HCT116 (cell line): Measurements from ENCODE around the gene SLC44A3. TPM values are rescaled to one million over a fixed set of nuclear protein-coding genes. Genes with fewer than 3 reads are reported as not detected.

Experiments used
- ATAC-seq: fragments of 200-7000 bp; cut with Tn5 transposase; 2 replicates; pipeline ENCODE4 v1.9.1; 2020; ENCODE audit warnings: mild to moderate bottlenecking, moderate library complexity
- BruUV-seq: library from RNA; stranded (reverse); fragments of 400-500 nt; replicated peaks from 2 replicates; lab custom pipeline; 2021; lab: Mats Ljungman, UMichigan
- CTCF ChIA-PET: fragments of 300-600 bp; sonication (Branson Sonifier 250); formaldehyde crosslinking; loops from one replicate; lab custom pipeline; 2021; ENCODE audit warnings: antibody characterized with exemption; lab: Charles Lee
- POLR2A ChIA-PET: fragments of 300-600, 350-600 bp; sonication (Branson Sonifier 250); formaldehyde crosslinking; loops from one replicate; lab custom pipeline; 2021; ENCODE audit warnings: antibody characterized with exemption; lab: Charles Lee
- RAD21 ChIA-PET, 2 experiments: fragments of 300-600 bp; sonication (Branson Sonifier 250); formaldehyde crosslinking; loops; one replicate each; lab custom pipeline; 2023; ENCODE audit warnings: low total read pairs in 2 of 2; ENCODE audit not compliant: uncharacterized antibody in 2 of 2, unreplicated experiment in 2 of 2, low non-redundant PET in 1 of 2; lab: Charles Lee
- DNase-seq: peaks from one replicate; pipeline ENCODE4 v3.0.0-alpha.2; 2010; ENCODE audit warnings: low read depth, low spot score
- H2AFZ ChIP-seq: fragments of 200-600 bp; shearing (Covaris generic), sonication (generic); 2 replicates; pipeline ENCODE4 v1.6.1; 2017; ENCODE audit warnings: low read depth, mixed run types, mixed read lengths, antibody characterized with exemption, low read length; ENCODE audit not compliant: poor library complexity, severe bottlenecking
- H3K27ac ChIP-seq: 2 replicates; pipeline ENCODE4 v1.5.1; 2012; ENCODE audit warnings: low read depth, low read length
- H3K27me3 ChIP-seq: fragments of 200-600 bp; sonication (generic); 2 replicates; pipeline ENCODE4 v1.6.1; 2016; ENCODE audit warnings: mixed run types, low read length, mixed read lengths; ENCODE audit not compliant: insufficient read depth
- H3K36me3 ChIP-seq, 2 experiments: fragments of 200-500 bp in 1 of 2; fragments of 200-600 bp in 1 of 2; sonication (Bioruptor generic) in 1 of 2; sonication (generic) in 1 of 2; 2 replicates each; pipeline versions ENCODE4 v1.5.1 to v1.6.1; 2014 to 2016; ENCODE audit warnings: low read length in 2 of 2, inconsistent platforms in 1 of 2, mixed read lengths in 1 of 2, mixed run types in 1 of 2; ENCODE audit not compliant: insufficient read depth in 2 of 2, control insufficient read depth in 1 of 2
- H3K4me1 ChIP-seq, 2 experiments: fragments of 200-600 bp in 1 of 2; sonication (generic) in 1 of 2; 2 replicates each; pipeline versions ENCODE4 v1.5.1 to v1.6.1; 2012 to 2017; ENCODE audit warnings: low read length in 2 of 2, inconsistent platforms in 1 of 2, mild to moderate bottlenecking in 1 of 2, mixed read lengths in 1 of 2, mixed run types in 1 of 2, moderate library complexity in 1 of 2; ENCODE audit not compliant: insufficient read depth in 2 of 2, control insufficient read depth in 1 of 2
- H3K4me2 ChIP-seq: fragments of 200-600 bp; sonication (generic); 2 replicates; pipeline ENCODE4 v1.6.1; 2017; ENCODE audit warnings: mixed run types, low read length, mixed read lengths
- H3K4me3 ChIP-seq, 2 experiments: fragments of 200-600 bp in 1 of 2; sonication (generic) in 1 of 2; replicated peaks in 1 of 2; 2 replicates each; pipeline ENCODE4 v1.5.1; 2011 to 2016; ENCODE audit warnings: low read length in 2 of 2, control low read depth in 1 of 2, low read depth in 1 of 2, mild to moderate bottlenecking in 1 of 2, mixed read lengths in 1 of 2, mixed run types in 1 of 2
- H3K79me2 ChIP-seq: fragments of 200-600 bp; sonication (generic); 2 replicates; pipeline ENCODE4 v1.6.1; 2017; ENCODE audit warnings: mild to moderate bottlenecking, mixed run types, low read length, moderate library complexity, mixed read lengths; ENCODE audit not compliant: insufficient read depth
- H3K9ac ChIP-seq: fragments of 200-600 bp; sonication (generic); 2 replicates; pipeline ENCODE4 v1.6.1; 2016; ENCODE audit warnings: low read length, mixed read lengths
- H3K9me2 ChIP-seq: fragments of 200-600 bp; sonication (generic), shearing (Covaris generic); 2 replicates; pipeline ENCODE4 v1.6.1; 2017; ENCODE audit warnings: mixed run types, mild to moderate bottlenecking, moderate library complexity; ENCODE audit not compliant: insufficient read depth
- H3K9me3 ChIP-seq, 2 experiments: fragments of 200-500 bp in 1 of 2; fragments of 200-600 bp in 1 of 2; sonication (Bioruptor generic) in 1 of 2; sonication (generic) in 1 of 2; 2 replicates each; pipeline ENCODE4 v1.6.1; 2014 to 2017; ENCODE audit warnings: low read length in 2 of 2, mixed read lengths in 2 of 2, inconsistent platforms in 1 of 2, low read depth in 1 of 2, mild to moderate bottlenecking in 1 of 2, mixed run types in 1 of 2, moderate library complexity in 1 of 2; ENCODE audit not compliant: control insufficient read depth in 1 of 2, insufficient read depth in 1 of 2
- H4K20me1 ChIP-seq: fragments of 200-600 bp; sonication (generic), shearing (Covaris generic); 2 replicates; pipeline ENCODE4 v1.6.1; 2017; ENCODE audit warnings: mixed run types, mild to moderate bottlenecking, moderate library complexity; ENCODE audit not compliant: insufficient read depth
- ELF1 ChIP-seq: IDR thresholded peaks from 2 replicates; pipeline ENCODE4 v1.6.1; 2012; ENCODE audit warnings: low read depth, borderline replicate concordance
- JUND ChIP-seq: IDR thresholded peaks from 2 replicates; pipeline ENCODE4 v1.6.1; 2012
- SP1 ChIP-seq: IDR thresholded peaks from 2 replicates; pipeline ENCODE4 v1.6.1; 2012; ENCODE audit warnings: low read depth
- intact Hi-C: fragments of 100-400 bp; cut with micrococcal nuclease; formaldehyde crosslinking; loops from 2 replicates; pipeline ENCODE4 v1.10.0; 2022
- total RNA-seq: library from RNA; stranded (reverse); gene quantifications from one replicate; pipeline ENCODE4 v1.2.1, GENCODE V29; 2021; ENCODE audit not compliant: unreplicated experiment
- TF ChIP-seq, protein P1 (sequence below): IDR thresholded peaks from 2 replicates; pipeline ENCODE4 v1.6.1; 2012

The SLC44A3 gene
- total RNA-seq, 1 experiment from 2014 or later, result 9.6 TPM

DNA sequence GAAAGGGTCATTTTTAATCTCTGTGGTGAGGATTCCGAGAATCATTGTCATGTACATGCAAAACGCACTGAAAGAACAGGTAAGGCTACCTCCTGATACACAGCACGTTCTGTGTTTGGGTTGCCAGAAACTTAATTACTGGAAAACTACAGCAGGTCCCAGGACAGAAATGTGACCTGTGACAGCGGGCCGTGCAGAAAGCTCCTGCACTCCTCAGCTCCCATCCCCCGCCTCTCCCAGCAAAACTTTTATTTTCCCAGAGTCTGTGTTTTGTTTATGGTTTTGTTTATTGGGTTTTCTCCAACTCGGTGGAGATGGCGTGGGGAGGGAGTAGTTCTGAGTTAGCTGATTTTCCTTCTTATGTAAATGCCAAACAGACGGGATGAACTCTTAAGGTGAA, 44.7 kb downstream of the SLC44A3 start:
- DNase-seq, result no peak
- no peaks in the 10 kb centered on the region for H3K27me3 ChIP-seq
- POLR2A ChIA-PET, result interaction anchor here (3.0 kb wide), 1 partner anchor 10 kb away, joined by 9 read pairs; no protein-coding TSS in a partner anchor
- BruUV-seq, result no TSS peak
- peak overlapping the region; percentile 78 for H3K4me2 ChIP-seq
- intact Hi-C loops, result no loop called here
- H3K9me2 ChIP-seq, result no peaks in the 10 kb centered on the region
- no peak for ATAC-seq
- no peak for TF ChIP-seq ELF1
- TF ChIP-seq SP1, result peak; percentile 40
- no peak for TF ChIP-seq JUND
- RAD21 ChIA-PET, result no interaction called here
- H3K36me3 ChIP-seq, result no peaks in the 10 kb centered on the region
- no peaks in the 10 kb centered on the region for H3K79me2 ChIP-seq
- peak overlapping the region; percentile 32 for H3K9ac ChIP-seq
- no peaks in the 10 kb centered on the region for H4K20me1 ChIP-seq
- H3K4me1 ChIP-seq, result peaks cover 46 to 62% of the 10 kb centered on the region in 2 experiments
- H3K27ac ChIP-seq, result peak overlapping the region; percentile 79
- CTCF ChIA-PET, result interaction anchor here (1.5 to 2.3 kb wide), 4 partner anchors 8 to 179 kb away, joined by 3 to 24 read pairs (median 10); no protein-coding TSS in a partner anchor
- peak overlapping the region in 1 of 2 experiments; percentile 46; a peak in 2 of 4 replicates for H3K4me3 ChIP-seq
- H3K9me3 ChIP-seq, result no peaks in the 10 kb centered on the region
- peak overlapping the region; percentile 10 for H2AFZ ChIP-seq

DNA sequence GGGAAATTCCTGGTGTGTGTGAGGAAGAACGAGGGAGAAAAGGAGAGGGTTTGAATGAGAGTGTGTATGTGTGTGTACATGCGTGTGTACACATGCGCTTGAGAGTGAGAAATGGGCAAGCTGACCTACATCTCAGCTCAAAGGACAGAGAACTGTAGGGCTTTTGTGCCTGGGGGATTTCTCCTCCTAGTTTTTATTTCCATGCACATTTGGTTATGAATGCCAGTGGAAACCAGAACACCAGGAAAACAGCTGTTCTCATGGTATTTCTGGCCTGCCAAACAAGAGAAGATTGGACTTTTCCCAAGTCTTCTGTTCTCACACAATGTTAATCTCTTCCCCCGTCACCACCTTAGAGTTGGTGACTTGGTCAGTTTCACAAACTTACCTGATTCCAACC, 45.2 kb downstream of the SLC44A3 start:
- BruUV-seq, result no TSS peak
- RAD21 ChIA-PET, result no interaction called here
- intact Hi-C loops, result no loop called here

More for the DNA sequence above, 45.2 kb downstream of the SLC44A3 start:
- POLR2A ChIA-PET, result interaction anchor here (3.0 kb wide), 1 partner anchor 11 kb away, joined by 9 read pairs; no protein-coding TSS in a partner anchor
- Histone ChIP-seq H3K4me2 (peak overlapping the region; percentile 78), H3K4me1 (peaks cover 46 to 61% of the 10 kb centered on the region in 2 experiments), H3K9me3 (no peaks in the 10 kb centered on the region), H3K79me2 (no peaks in the 10 kb centered on the region), H2AFZ (no peak overlapping the region), H3K4me3 (no peak overlapping the region), H3K9ac (peak overlapping the region; percentile 32; the same call in 1 of the 2 replicates), H3K36me3 (no peaks in the 10 kb centered on the region), H4K20me1 (no peaks in the 10 kb centered on the region), H3K9me2 (no peaks in the 10 kb centered on the region), H3K27ac (peak overlapping the region; percentile 79; the same call in 1 of the 2 replicates), H3K27me3 (no peaks in the 10 kb centered on the region)
- CTCF ChIA-PET, result interaction anchor here (0.7 to 1.9 kb wide), 3 partner anchors 11 to 178 kb away, joined by 3 to 12 read pairs (median 7); no protein-coding TSS in a partner anchor
- TF ChIP-seq, protein P1, sequence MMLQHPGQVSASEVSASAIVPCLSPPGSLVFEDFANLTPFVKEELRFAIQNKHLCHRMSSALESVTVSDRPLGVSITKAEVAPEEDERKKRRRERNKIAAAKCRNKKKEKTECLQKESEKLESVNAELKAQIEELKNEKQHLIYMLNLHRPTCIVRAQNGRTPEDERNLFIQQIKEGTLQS, result no peak
- DNase-seq (no peak), ATAC-seq (no peak)
